ENCODE measurements around the gene USP32.

USP32 gene

GRCh38 chr17:60156746-60157145, 235.2 kb downstream of the USP32 start:
- no peak for DNase-seq (ENCODE audit: low read depth, low spot score)

GRCh38 chr17:60155815-60156214, 236.1 kb downstream of the USP32 start:
- no peak for DNase-seq (ENCODE audit: low read depth, low spot score)

GRCh38 chr17:60155427-60155814, 236.5 kb downstream of the USP32 start:
- no peak for DNase-seq (ENCODE audit: low read depth, low spot score)

GRCh38 chr17:60154616-60155426, 237.1 kb downstream of the USP32 start:
- DNase-seq (ENCODE audit: low read depth, low spot score): no peak

- DNase-seq (ENCODE audit: low read depth, low spot score): no peak
Measured at GRCh38 chr17:60153606-60154390, 238.1 kb downstream of the USP32 start.

- no peak for DNase-seq (ENCODE audit: low read depth, low spot score)
Measured at GRCh38 chr17:60151355-60151754, 240.6 kb downstream of the USP32 start.

GRCh38 chr17:60149691-60150582, 242.0 kb downstream of the USP32 start, which contains the start of gene CA4:
CA4 (plus strand) TSS chr17:60149973; CDS start chr17:60150035, 62 bp downstream.
- DNase-seq (ENCODE audit: low read depth, low spot score): no peak

- no peak for DNase-seq (ENCODE audit: low read depth, low spot score)
Measured at GRCh38 chr17:60148373-60148772, 243.6 kb downstream of the USP32 start.

GRCh38 chr17:60147553-60148223, 244.2 kb downstream of the USP32 start:
- DNase-seq (ENCODE audit: low read depth, low spot score): no peak

- DNase-seq (ENCODE audit: low read depth, low spot score): no peak
Measured at GRCh38 chr17:60146206-60146605, 245.7 kb downstream of the USP32 start.

- no peak for DNase-seq (ENCODE audit: low read depth, low spot score)
Measured at GRCh38 chr17:60145006-60145935, 246.7 kb downstream of the USP32 start.

GRCh38 chr17:60142872-60143499, 248.9 kb downstream of the USP32 start:
- DNase-seq (ENCODE audit: low read depth, low spot score): no peak

GRCh38 chr17:60141111-60142018, 250.6 kb downstream of the USP32 start:
- DNase-seq (ENCODE audit: low read depth, low spot score): no peak

- DNase-seq (ENCODE audit: low read depth, low spot score): no peak
Measured at GRCh38 chr17:60139438-60140285, 252.3 kb downstream of the USP32 start.

- no peak for DNase-seq (ENCODE audit: low read depth, low spot score)
Measured at GRCh38 chr17:60138769-60139437, 253.0 kb downstream of the USP32 start.

- no peak for DNase-seq (ENCODE audit: low read depth, low spot score)
Measured at GRCh38 chr17:60137731-60138130, 254.2 kb downstream of the USP32 start.

Data from iPS DF 19.7 (cell line).